Testis (tissue), 3 donors: ENCODE results near the gene KREMEN2. TPM values are rescaled to one million over a fixed set of nuclear protein-coding genes. Genes with fewer than 3 reads are reported as not detected.

Experiments used
- DNase-seq: peaks from one replicate; pipeline ENCODE4 v3.0.0-alpha.2; 2019
- H3K27ac ChIP-seq, 2 donors: fragments of 200-600 bp; sonication (generic); one replicate each; pipeline ENCODE4 v1.5.1; 2019
- H3K27me3 ChIP-seq: fragments of 200-600 bp; sonication (generic); one replicate; pipeline ENCODE4 v1.5.1; 2019
- H3K36me3 ChIP-seq: fragments of 200-600 bp; sonication (generic); one replicate; pipeline ENCODE4 v1.5.1; 2017; ENCODE audit warnings: low read depth; ENCODE audit errors: missing control alignments
- H3K4me1 ChIP-seq: fragments of 200-600 bp; sonication (generic); one replicate; pipeline ENCODE4 v1.5.1; 2019
- H3K4me3 ChIP-seq, 2 donors: fragments of 200-600 bp; sonication (generic); one replicate each; pipeline ENCODE4 v1.5.1; 2017 to 2019
- H3K9me3 ChIP-seq: fragments of 200-600 bp; sonication (generic); one replicate; pipeline ENCODE4 v1.5.1; 2017
- POLR2A ChIP-seq: fragments of 450-650 bp; IDR thresholded peaks from one replicate; pipeline ENCODE4 v1.6.1; 2017; ENCODE audit warnings: antibody characterized with exemption, mild to moderate bottlenecking, moderate library complexity
- WGBS, 2 donors: methylation state at CpG; one replicate each; pipeline ENCODE4 v1.1.5; 2018; 5-methylcytosine and 5-hydroxymethylcytosine counted together
- intact Hi-C: fragments of 100-400 bp; cut with DNase I; formaldehyde crosslinking; loops from one replicate; pipeline ENCODE4 v1.15.1; 2023; ENCODE audit warnings: low total_unique reads
- polyA plus RNA-seq: library from polyadenylated mRNA; stranded (reverse); fragments of 350-450 nt; fragmentation: Illumina TruSeq; extraction: RNeasy Lipid Tissue Mini Kit (QIAGEN cat#74804); gene quantifications from one replicate; pipeline ENCODE4 v1.2.3, GENCODE V29; 2014; ENCODE audit warnings: low read depth, low replicate concordance; ENCODE audit not compliant: insufficient read depth
- total RNA-seq, 2 donors: library from RNA; depleted of rRNA; stranded (reverse); fragments of >200 nt; gene quantifications; one replicate each; pipeline ENCODE4 v1.2.3, GENCODE V29; 2016
- TF ChIP-seq, protein P1 (sequence below), 3 experiments: fragments of 450-650 bp in 2 of 3; fragments of 200-600 bp in 1 of 3; sonication (generic) in 1 of 3; IDR thresholded peaks; one replicate each; pipeline ENCODE4 v1.5.1; 2016 to 2019; ENCODE audit warnings: antibody characterized with exemption in 3 of 3, mild to moderate bottlenecking in 2 of 3, moderate library complexity in 1 of 3

Gene KREMEN2
- total and polyA plus RNA-seq, 3 donors from 2014 or later = 0.86 to 1.7 (median 1.7) TPM

DNA sequence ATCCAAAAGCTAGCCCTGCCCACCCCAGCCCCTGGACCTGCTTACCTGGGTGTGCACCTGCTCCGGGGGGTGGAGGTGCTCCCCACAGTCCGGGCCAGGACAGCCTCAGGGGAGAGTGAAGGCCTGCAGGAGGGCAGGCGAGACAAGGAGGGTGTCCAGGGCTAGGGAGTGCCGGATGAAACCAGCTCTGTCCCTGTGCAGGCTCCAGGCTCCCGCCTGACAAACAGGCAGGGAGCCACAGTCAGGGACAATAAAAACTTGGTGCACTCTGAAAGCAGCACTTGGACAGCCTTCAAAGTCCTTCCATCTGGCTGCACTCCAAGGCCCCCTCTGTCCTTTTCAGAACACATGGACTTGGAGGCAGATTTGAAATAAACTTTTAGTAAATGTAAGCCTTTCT is 9.0 kb downstream of the KREMEN2 start:
- no peak for DNase-seq
- intact Hi-C loops = no loop called here
- Histone ChIP-seq H3K27ac (no peak overlapping the region), H3K9me3 (no peaks in the 10 kb centered on the region), H3K27me3 (no peaks in the 10 kb centered on the region), H3K4me3 (no peak overlapping the region), H3K36me3 (no peaks in the 10 kb centered on the region), H3K4me1 (peaks cover 9% of the 10 kb centered on the region)
- 50 to 71% methylated on average over 2 to 5 of the region's 5 CpGs for WGBS, 2 donors
- TF ChIP-seq, protein P1, sequence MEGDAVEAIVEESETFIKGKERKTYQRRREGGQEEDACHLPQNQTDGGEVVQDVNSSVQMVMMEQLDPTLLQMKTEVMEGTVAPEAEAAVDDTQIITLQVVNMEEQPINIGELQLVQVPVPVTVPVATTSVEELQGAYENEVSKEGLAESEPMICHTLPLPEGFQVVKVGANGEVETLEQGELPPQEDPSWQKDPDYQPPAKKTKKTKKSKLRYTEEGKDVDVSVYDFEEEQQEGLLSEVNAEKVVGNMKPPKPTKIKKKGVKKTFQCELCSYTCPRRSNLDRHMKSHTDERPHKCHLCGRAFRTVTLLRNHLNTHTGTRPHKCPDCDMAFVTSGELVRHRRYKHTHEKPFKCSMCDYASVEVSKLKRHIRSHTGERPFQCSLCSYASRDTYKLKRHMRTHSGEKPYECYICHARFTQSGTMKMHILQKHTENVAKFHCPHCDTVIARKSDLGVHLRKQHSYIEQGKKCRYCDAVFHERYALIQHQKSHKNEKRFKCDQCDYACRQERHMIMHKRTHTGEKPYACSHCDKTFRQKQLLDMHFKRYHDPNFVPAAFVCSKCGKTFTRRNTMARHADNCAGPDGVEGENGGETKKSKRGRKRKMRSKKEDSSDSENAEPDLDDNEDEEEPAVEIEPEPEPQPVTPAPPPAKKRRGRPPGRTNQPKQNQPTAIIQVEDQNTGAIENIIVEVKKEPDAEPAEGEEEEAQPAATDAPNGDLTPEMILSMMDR (IDR thresholded peaks at IDR 0.05) = no peak
- TF ChIP-seq POLR2A = no peak

DNA sequence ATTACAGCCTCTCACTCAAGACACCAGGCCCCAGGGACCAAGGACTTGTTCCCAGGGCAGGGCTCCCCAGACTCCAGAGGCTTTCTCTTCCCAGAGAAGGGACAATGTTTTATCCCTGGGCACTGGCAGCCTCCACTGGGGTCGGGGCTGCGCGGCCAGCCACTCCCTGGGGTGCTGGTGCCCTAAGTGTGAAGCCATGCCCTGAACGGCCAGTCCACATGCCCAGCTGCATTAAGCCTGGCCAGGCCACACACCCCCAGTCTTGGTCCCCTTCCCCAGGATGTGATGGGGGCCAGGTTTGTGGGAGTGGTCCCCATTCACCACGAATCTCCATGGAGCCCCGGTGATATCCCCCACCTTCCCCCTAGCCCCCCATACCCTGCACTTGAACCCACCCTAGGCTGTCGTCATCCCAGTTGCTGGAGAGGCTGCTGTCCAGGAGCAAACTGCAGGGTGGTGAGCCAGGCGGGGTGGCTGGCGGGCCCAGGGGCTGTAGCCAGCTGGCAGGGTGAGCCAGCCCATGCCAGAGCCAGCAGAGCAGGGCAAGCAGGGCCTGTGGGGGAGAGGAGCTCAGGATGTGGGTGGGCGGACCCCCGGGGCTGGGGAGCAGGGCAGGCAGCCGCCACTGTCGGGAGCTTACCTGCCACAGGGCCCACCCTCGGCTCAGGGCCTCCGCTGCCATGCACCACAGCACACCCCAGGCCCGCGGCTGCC is 9.7 kb downstream of the KREMEN2 start:
- WGBS, 2 donors = 80 to 89% methylated on average over 2 to 17 of the region's 17 CpGs
- TF ChIP-seq, protein P1 (IDR thresholded peaks at IDR 0.05) = no peak
- TF ChIP-seq POLR2A = no peak
- intact Hi-C loops = no loop called here
- no peak overlapping the region for H3K27ac ChIP-seq
- no peak for DNase-seq
- no peaks in the 10 kb centered on the region for H3K27me3 ChIP-seq
- no peaks in the 10 kb centered on the region for H3K9me3 ChIP-seq
- peaks cover 9% of the 10 kb centered on the region for H3K4me1 ChIP-seq
- H3K4me3 ChIP-seq = no peak overlapping the region
- no peaks in the 10 kb centered on the region for H3K36me3 ChIP-seq

DNA sequence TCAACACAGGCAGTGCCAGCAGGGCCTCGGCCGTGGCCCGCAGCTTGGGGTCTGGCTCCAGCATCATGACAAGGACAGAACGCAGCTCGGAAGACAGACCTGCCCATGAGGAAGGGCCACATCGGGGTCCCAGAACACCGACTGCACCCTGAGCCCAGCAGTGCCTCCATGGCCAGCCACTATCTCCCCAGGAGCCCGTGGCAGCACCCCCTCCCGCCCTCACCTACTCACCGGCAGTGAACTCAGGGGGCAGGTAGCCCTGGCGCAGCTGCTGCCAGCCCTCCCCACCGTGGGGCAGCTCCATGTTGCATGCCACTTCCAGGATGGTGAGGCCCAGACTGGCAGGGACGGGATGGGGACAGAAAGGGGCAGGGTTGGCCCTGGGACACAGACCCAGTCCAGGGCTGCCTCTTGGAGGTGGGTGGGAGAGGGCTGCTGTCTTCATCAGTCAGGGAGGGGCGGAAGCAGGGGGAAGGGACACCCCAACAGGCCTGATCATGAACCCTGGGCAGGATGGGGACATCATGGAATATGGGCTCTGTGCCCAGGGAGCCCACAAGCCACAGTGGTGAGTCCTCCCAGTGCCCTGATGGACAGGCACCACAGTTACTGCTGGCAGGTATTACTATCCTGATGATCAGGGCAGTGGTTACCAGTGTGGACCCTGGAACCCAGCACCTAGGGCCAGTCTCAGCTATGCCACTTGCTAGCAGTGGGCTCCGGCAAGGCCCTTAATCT is 10.4 kb downstream of the KREMEN2 start:
- H3K36me3 ChIP-seq = no peaks in the 10 kb centered on the region
- 93% methylated on average over 8 to 15 of the region's 15 CpGs for WGBS, 2 donors
- H3K27ac ChIP-seq = no peak overlapping the region
- DNase-seq = no peak
- intact Hi-C loops = no loop called here
- TF ChIP-seq POLR2A = no peak
- TF ChIP-seq, protein P1 (IDR thresholded peaks at IDR 0.05) = no peak
- H3K4me3 ChIP-seq = no peak overlapping the region
- H3K4me1 ChIP-seq = peaks cover 9% of the 10 kb centered on the region
- H3K27me3 ChIP-seq = no peaks in the 10 kb centered on the region
- H3K9me3 ChIP-seq = no peaks in the 10 kb centered on the region

DNA sequence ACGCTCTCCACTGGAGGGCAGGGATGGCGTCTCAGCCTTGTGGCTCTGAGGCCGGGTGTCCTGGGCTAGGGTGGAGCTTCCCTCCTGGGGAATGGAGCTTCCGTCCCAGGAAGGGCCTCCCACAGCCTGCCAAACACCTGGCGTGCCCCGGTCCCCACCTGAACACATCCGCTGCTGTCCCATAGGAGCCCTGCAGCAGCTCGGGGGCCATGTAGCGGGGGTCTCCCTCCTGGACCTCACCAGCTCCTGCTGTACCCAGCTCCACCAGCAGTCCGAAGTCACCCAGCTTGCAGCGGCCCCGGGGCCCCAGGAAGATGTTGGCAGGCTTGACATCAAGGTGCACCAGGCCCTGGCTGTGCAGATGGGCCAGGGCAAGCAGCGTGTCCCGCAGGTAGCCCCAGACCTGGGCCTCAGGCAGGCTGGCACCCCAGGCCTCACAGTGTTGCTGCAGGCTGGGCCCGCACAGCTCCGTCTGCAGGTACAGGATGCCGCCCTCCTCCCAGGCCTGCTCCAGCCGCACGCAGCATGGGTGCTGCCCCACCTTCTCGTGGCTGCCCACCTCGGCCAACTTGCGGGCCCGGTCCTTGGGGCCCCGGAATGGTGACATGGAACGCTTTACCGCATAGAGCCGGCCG is 11.2 kb downstream of the KREMEN2 start:
- no peaks in the 10 kb centered on the region for H3K36me3 ChIP-seq
- no peaks in the 10 kb centered on the region for H3K9me3 ChIP-seq
- DNase-seq = no peak
- no peak overlapping the region for H3K27ac ChIP-seq
- WGBS, 2 donors = 92 to 96% methylated on average over 18 to 28 of the region's 28 CpGs
- TF ChIP-seq POLR2A = no peak
- TF ChIP-seq, protein P1 (IDR thresholded peaks at IDR 0.05) = no peak
- H3K4me3 ChIP-seq = no peak overlapping the region
- H3K27me3 ChIP-seq = no peaks in the 10 kb centered on the region
- H3K4me1 ChIP-seq = peaks cover 9% of the 10 kb centered on the region
- intact Hi-C loops = no loop called here
